ENCODE data around the gene LCN10.

The LCN10 gene

GRCh38 chr9:136746621-136747020, 3.9 kb upstream of the LCN10 start:
- Histone ChIP-seq H3K9me3 (ENCODE audit: control insufficient read depth, low read length) (peaks cover under 1% of the 10 kb centered on the region), H3K4ac (ENCODE audit: low read depth in 1 of 2, low read length in 2 of 2) (no peak overlapping the region), H2BK5ac (ENCODE audit: low read depth, low read length, poor library complexity, severe bottlenecking) (no peak overlapping the region), H3K27ac (ENCODE audit: low read length, poor library complexity, severe bottlenecking) (no peak overlapping the region), H3K4me3 (ENCODE audit: insufficient read depth in 1 of 2, low read depth in 1 of 2, low read length in 2 of 2) (no peak overlapping the region), H3K14ac (ENCODE audit: low read length in 2 of 2) (no peak overlapping the region), H3K27me3 (ENCODE audit: control insufficient read depth in 1 of 2, insufficient read depth in 1 of 2, low read length in 2 of 2) (peaks cover 50 to 54% of the 10 kb centered on the region in 2 experiments), H3K36me3 (ENCODE audit: control insufficient read depth in 1 of 2, insufficient read depth in 2 of 2, low read depth in 1 of 2, low read length in 2 of 2) (peaks cover 0 to 4% of the 10 kb centered on the region in 2 experiments), H3K79me1 (replicated peaks; ENCODE audit: low read length, poor library complexity, severe bottlenecking) (no peaks in the 10 kb centered on the region), H4K8ac (ENCODE audit: low read length) (no peak overlapping the region), H2BK12ac (ENCODE audit: low read length in 2 of 2) (no peak overlapping the region), H2AK5ac (ENCODE audit: low read length, severe bottlenecking) (no peak overlapping the region), H3K4me2 (ENCODE audit: low read length, poor library complexity, severe bottlenecking) (no peak overlapping the region), H3K4me1 (ENCODE audit: control insufficient read depth, insufficient read depth, low read depth, low read length) (peaks cover 5% of the 10 kb centered on the region), H3K18ac (ENCODE audit: low read depth in 1 of 2, low read length in 2 of 2) (no peak overlapping the region), H2BK15ac (ENCODE audit: low read depth, poor library complexity, severe bottlenecking) (no peak overlapping the region), H2AFZ (ENCODE audit: low read depth, low read length) (no peak overlapping the region), H3K9ac (ENCODE audit: low read length) (no peak overlapping the region), H2BK120ac (ENCODE audit: low read depth, low read length) (no peak overlapping the region), H4K91ac (ENCODE audit: low read length) (no peak overlapping the region), H3K23ac (ENCODE audit: low read length in 2 of 2) (no peak overlapping the region)
- 94% methylated on average over 18 of the region's 18 CpGs for WGBS
- no peak for DNase-seq

DNA sequence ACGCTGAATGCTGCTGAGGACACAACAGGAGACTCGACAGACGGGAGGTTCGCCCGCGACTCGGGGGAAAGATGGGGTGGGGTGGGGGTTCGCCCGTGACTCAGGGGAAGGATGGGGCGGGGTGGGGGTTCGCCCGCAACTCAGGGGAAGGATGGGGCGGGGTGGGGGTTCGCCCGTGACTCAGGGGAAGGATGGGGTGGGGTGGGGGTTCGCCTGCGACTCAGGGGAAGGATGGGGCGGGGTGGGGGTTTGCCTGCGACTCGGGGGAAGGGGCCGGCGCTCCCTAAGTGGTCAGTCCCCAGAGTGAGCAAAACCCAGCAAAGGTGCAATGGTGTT, 3.4 kb upstream of the LCN10 start:
- no peak overlapping the region for H3K14ac ChIP-seq (ENCODE audit: low read length in 2 of 2)
- H3K79me1 ChIP-seq (replicated peaks; ENCODE audit: low read length, poor library complexity, severe bottlenecking): no peaks in the 10 kb centered on the region
- H3K9me3 ChIP-seq (ENCODE audit: control insufficient read depth, low read length): no peaks in the 10 kb centered on the region
- H4K91ac ChIP-seq (ENCODE audit: low read length): no peak overlapping the region
- H2BK12ac ChIP-seq (ENCODE audit: low read length in 2 of 2): no peak overlapping the region
- DNase-seq: no peak
- H3K4me1 ChIP-seq (ENCODE audit: control insufficient read depth, insufficient read depth, low read depth, low read length): peaks cover 7% of the 10 kb centered on the region
- peaks cover 51 to 56% of the 10 kb centered on the region in 2 experiments for H3K27me3 ChIP-seq (ENCODE audit: control insufficient read depth in 1 of 2, insufficient read depth in 1 of 2, low read length in 2 of 2)
- no peak overlapping the region for H3K23ac ChIP-seq (ENCODE audit: low read length in 2 of 2)
- H3K18ac ChIP-seq (ENCODE audit: low read depth in 1 of 2, low read length in 2 of 2): no peak overlapping the region
- H3K4me3 ChIP-seq (ENCODE audit: insufficient read depth in 1 of 2, low read depth in 1 of 2, low read length in 2 of 2): no peak overlapping the region
- peaks cover 0 to 4% of the 10 kb centered on the region in 2 experiments for H3K36me3 ChIP-seq (ENCODE audit: control insufficient read depth in 1 of 2, insufficient read depth in 2 of 2, low read depth in 1 of 2, low read length in 2 of 2)
- H4K8ac ChIP-seq (ENCODE audit: low read length): no peak overlapping the region
- WGBS: 81% methylated on average over 22 of the region's 22 CpGs
- no peak overlapping the region for H3K9ac ChIP-seq (ENCODE audit: low read length)
- no peak overlapping the region for H2BK120ac ChIP-seq (ENCODE audit: low read depth, low read length)
- H3K27ac ChIP-seq (ENCODE audit: low read length, poor library complexity, severe bottlenecking): no peak overlapping the region
- H2AK5ac ChIP-seq (ENCODE audit: low read length, severe bottlenecking): no peak overlapping the region
- H2BK5ac ChIP-seq (ENCODE audit: low read depth, low read length, poor library complexity, severe bottlenecking): no peak overlapping the region
- no peak overlapping the region for H2AFZ ChIP-seq (ENCODE audit: low read depth, low read length)
- no peak overlapping the region for H3K4me2 ChIP-seq (ENCODE audit: low read length, poor library complexity, severe bottlenecking)
- H2BK15ac ChIP-seq (ENCODE audit: low read depth, poor library complexity, severe bottlenecking): no peak overlapping the region
- H3K4ac ChIP-seq (ENCODE audit: low read depth in 1 of 2, low read length in 2 of 2): no peak overlapping the region

- Histone ChIP-seq H2AK5ac (ENCODE audit: low read length, severe bottlenecking) (no peak overlapping the region), H3K9ac (ENCODE audit: low read length) (no peak overlapping the region), H3K4me1 (ENCODE audit: control insufficient read depth, insufficient read depth, low read depth, low read length) (peaks cover 7% of the 10 kb centered on the region), H3K14ac (ENCODE audit: low read length in 2 of 2) (no peak overlapping the region), H3K27me3 (ENCODE audit: control insufficient read depth in 1 of 2, insufficient read depth in 1 of 2, low read length in 2 of 2) (peaks cover 52 to 62% of the 10 kb centered on the region in 2 experiments), H3K18ac (ENCODE audit: low read depth in 1 of 2, low read length in 2 of 2) (no peak overlapping the region), H2BK12ac (ENCODE audit: low read length in 2 of 2) (no peak overlapping the region), H3K27ac (ENCODE audit: low read length, poor library complexity, severe bottlenecking) (no peak overlapping the region), H4K8ac (ENCODE audit: low read length) (peak overlapping the region; percentile 14), H3K23ac (ENCODE audit: low read length in 2 of 2) (no peak overlapping the region), H3K36me3 (ENCODE audit: control insufficient read depth in 1 of 2, insufficient read depth in 2 of 2, low read depth in 1 of 2, low read length in 2 of 2) (peaks cover 0 to 4% of the 10 kb centered on the region in 2 experiments), H4K91ac (ENCODE audit: low read length) (no peak overlapping the region), H3K4me3 (ENCODE audit: insufficient read depth in 1 of 2, low read depth in 1 of 2, low read length in 2 of 2) (no peak overlapping the region), H2BK5ac (ENCODE audit: low read depth, low read length, poor library complexity, severe bottlenecking) (no peak overlapping the region), H3K4ac (ENCODE audit: low read depth in 1 of 2, low read length in 2 of 2) (no peak overlapping the region), H2AFZ (ENCODE audit: low read depth, low read length) (no peak overlapping the region), H3K9me3 (ENCODE audit: control insufficient read depth, low read length) (no peaks in the 10 kb centered on the region), H2BK15ac (ENCODE audit: low read depth, poor library complexity, severe bottlenecking) (no peak overlapping the region), H2BK120ac (ENCODE audit: low read depth, low read length) (no peak overlapping the region), H3K4me2 (ENCODE audit: low read length, poor library complexity, severe bottlenecking) (no peak overlapping the region), H3K79me1 (replicated peaks; ENCODE audit: low read length, poor library complexity, severe bottlenecking) (no peaks in the 10 kb centered on the region)
- no peak for DNase-seq
- WGBS: 83% methylated on average over 22 of the region's 23 CpGs
Measured at GRCh38 chr9:136745389-136746154, 2.8 kb upstream of the LCN10 start.

GRCh38 chr9:136744773-136745172, 2.0 kb upstream of the LCN10 start:
- no peak overlapping the region for H2BK12ac ChIP-seq (ENCODE audit: low read length in 2 of 2)
- no peak overlapping the region for H3K27ac ChIP-seq (ENCODE audit: low read length, poor library complexity, severe bottlenecking)
- peaks cover 60 to 70% of the 10 kb centered on the region in 2 experiments for H3K27me3 ChIP-seq (ENCODE audit: control insufficient read depth in 1 of 2, insufficient read depth in 1 of 2, low read length in 2 of 2)
- no peaks in the 10 kb centered on the region for H3K9me3 ChIP-seq (ENCODE audit: control insufficient read depth, low read length)
- H3K18ac ChIP-seq (ENCODE audit: low read depth in 1 of 2, low read length in 2 of 2): no peak overlapping the region
- H3K4me2 ChIP-seq (ENCODE audit: low read length, poor library complexity, severe bottlenecking): no peak overlapping the region
- no peak overlapping the region for H3K14ac ChIP-seq (ENCODE audit: low read length in 2 of 2)
- no peaks in the 10 kb centered on the region for H3K79me1 ChIP-seq (replicated peaks; ENCODE audit: low read length, poor library complexity, severe bottlenecking)
- no peak overlapping the region for H3K4ac ChIP-seq (ENCODE audit: low read depth in 1 of 2, low read length in 2 of 2)
- peaks cover 0 to 4% of the 10 kb centered on the region in 2 experiments for H3K36me3 ChIP-seq (ENCODE audit: control insufficient read depth in 1 of 2, insufficient read depth in 2 of 2, low read depth in 1 of 2, low read length in 2 of 2)
- 88% methylated on average over 15 of the region's 18 CpGs for WGBS
- no peak for DNase-seq
- H2BK5ac ChIP-seq (ENCODE audit: low read depth, low read length, poor library complexity, severe bottlenecking): no peak overlapping the region
- H2AK5ac ChIP-seq (ENCODE audit: low read length, severe bottlenecking): no peak overlapping the region
- peaks cover 7% of the 10 kb centered on the region for H3K4me1 ChIP-seq (ENCODE audit: control insufficient read depth, insufficient read depth, low read depth, low read length)
- no peak overlapping the region for H3K9ac ChIP-seq (ENCODE audit: low read length)
- no peak overlapping the region for H2BK120ac ChIP-seq (ENCODE audit: low read depth, low read length)
- no peak overlapping the region for H2AFZ ChIP-seq (ENCODE audit: low read depth, low read length)
- no peak overlapping the region for H4K91ac ChIP-seq (ENCODE audit: low read length)
- H3K4me3 ChIP-seq (ENCODE audit: insufficient read depth in 1 of 2, low read depth in 1 of 2, low read length in 2 of 2): no peak overlapping the region
- H2BK15ac ChIP-seq (ENCODE audit: low read depth, poor library complexity, severe bottlenecking): peak overlapping the region; percentile 57
- no peak overlapping the region for H4K8ac ChIP-seq (ENCODE audit: low read length)
- H3K23ac ChIP-seq (ENCODE audit: low read length in 2 of 2): no peak overlapping the region
